SH-SY5Y (cell line): Measurements from ENCODE around the gene GPAM.

Source experiments
- GATA2 ChIP-seq: IDR thresholded peaks from 2 replicates; pipeline ENCODE4 v1.6.1; 2011; ENCODE audit warnings: mild to moderate bottlenecking, low read depth, low read length
- GATA3 ChIP-seq: IDR thresholded peaks from 2 replicates; pipeline ENCODE4 v1.6.1; 2011; ENCODE audit warnings: low read depth, mild to moderate bottlenecking, low read length, moderate library complexity

The GPAM gene

DNA sequence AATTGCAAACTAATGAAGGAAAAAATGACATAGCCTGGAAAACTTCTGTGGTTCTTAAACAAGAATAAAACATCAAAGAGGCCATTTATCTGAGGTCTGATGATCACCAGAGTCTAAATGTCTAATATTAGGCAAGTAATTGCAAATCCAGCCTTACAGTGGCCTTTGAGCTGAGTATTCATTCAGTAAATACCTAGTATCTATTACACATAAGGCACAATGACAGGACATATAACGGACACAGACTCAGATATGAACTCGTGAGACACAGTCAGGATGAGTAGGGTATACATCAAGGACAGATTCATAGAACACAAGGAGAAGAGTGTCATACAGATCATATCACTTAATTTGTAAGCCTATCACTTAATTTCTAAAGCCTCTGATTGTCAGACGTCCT lies 16.8 kb downstream of the GPAM start:
- TF ChIP-seq GATA2 = no peak
- no peak for TF ChIP-seq GATA3

DNA sequence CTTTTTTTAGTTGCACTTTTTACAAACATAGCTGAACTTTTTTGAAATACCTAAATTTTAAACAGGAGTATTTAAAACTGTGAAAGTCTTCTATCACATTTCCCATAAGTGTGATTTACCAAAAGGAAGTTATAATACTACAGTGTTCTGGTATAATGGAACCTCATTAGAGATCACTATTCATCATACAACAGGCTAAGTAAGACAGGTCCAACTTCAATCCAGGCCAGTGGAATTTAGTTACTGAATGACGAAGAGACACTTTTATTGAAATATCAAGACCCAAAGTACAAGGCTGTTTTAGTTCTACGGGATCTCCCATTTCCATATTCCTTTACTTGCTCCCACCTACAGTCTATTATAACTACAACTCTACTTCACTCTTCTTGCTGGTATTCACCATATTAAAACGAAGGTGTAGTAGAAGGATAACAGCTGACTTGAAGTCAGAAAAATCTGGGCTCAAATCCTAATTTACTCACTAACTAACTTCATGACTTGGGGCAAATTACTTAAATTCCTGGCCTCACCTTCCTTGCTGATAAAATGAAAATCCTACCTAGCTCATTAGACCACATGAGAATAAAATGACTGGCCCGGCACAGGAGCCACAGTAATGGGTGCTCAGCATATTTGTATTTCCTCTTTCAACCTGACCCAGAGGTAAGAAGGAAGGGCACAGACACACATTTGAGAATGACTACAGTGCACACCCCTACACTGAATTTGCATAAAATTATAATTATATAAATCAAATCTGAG lies 21.6 kb downstream of the GPAM start:
- TF ChIP-seq GATA3 = no peak
- no peak for TF ChIP-seq GATA2

DNA sequence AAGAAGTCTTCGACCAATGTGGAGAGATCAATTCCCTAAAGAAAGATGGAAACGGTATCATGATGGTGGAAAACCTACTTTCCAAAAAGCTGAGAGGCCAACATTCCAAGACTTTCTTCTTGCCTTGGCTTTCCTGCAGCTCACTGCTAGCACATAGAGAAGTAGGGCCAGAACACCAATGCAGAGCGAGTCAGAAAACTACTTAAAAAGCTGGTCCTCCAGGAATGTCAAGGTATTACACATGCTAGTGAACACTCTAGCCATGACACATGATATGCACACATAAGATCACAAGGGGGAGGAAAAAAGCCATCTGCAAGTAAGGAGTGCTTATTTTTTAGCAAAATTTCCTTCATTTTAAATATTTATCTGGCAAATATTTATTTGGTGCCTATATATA lies 22.7 kb downstream of the GPAM start:
- TF ChIP-seq GATA3 (no peak), GATA2 (no peak)

DNA sequence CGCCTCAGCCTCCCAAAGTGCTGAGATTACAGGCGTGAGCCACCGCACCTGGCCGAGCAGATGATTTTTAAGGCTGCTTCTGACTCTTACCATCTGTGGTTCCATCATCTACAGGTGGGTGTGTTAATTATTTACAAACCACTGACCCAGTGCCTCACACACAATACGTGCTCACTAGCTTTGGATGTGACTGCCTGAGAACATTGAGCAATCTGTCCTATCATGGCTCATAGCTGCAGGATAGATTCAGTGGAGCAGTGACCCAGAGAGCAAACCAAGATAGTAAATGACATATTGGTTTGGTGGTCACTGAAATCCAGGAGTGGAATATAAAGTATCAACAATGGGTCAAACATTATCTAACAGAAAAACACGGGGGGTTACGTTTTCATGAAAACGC lies 24.1 kb downstream of the GPAM start:
- no peak for TF ChIP-seq GATA2
- no peak for TF ChIP-seq GATA3

DNA sequence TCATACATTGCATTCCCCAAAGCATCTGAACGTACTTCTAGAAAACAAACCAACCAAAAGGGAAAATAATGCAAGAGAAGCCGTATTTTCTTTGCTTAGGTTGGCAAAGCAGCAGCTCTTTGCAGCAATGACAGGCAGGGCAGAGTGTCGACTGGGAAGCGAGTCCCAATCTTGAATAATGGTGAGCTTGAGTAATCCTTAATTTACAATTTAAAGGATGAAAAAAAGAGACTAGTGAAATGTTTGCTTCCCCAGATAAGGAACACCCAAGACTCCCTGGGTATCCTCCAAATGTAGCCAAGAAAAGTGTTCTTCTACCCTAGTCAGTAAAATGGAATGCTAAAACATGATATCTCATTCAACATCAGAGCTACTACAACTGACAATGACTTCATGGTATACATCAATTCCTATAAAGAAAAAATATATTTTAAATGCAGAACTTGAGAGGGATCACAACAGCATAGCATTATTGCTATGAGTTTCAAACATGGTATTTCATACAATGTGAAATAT lies 32.0 kb downstream of the GPAM start:
- TF ChIP-seq GATA2 = no peak
- no peak for TF ChIP-seq GATA3

DNA sequence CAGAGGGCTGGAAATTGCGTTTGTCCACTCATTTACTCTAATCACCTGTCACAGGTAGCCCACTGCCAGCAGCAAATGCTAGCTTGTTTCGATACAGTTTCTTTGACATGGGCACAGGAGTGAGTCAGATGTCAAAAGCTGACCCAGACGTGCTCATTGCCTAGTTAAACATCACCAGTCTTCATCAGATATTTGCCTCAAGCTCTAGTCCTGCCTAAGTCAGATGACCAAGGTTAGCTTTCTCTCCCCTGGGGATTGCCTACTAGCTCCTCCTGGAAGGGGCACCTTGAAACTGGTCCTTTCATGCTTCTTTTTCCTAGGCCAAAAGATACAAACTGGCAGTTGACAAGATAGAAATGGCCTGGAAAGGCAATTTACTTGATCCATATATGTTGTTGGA lies 35.2 kb downstream of the GPAM start:
- TF ChIP-seq GATA3 (no peak), GATA2 (no peak)

DNA sequence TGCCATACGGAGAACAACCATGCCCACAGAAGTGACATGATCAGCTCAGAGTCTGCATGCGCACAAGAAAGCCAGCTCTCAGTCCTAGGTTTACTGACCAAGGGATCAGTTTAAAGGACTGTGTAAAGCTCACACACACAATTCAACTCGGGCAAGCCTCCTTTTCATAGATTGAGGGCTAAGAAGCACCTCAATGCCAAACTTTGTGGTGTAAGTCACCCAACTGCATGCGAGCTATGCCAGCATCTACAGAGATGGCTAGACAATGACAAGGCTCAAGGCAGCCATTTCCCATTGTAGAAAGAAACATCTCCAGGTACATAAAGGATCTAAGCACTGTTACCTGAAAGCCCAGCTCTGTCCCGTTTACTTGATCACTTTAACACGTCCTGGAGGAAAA lies 36.8 kb downstream of the GPAM start:
- TF ChIP-seq GATA2 (no peak), GATA3 (no peak)

DNA sequence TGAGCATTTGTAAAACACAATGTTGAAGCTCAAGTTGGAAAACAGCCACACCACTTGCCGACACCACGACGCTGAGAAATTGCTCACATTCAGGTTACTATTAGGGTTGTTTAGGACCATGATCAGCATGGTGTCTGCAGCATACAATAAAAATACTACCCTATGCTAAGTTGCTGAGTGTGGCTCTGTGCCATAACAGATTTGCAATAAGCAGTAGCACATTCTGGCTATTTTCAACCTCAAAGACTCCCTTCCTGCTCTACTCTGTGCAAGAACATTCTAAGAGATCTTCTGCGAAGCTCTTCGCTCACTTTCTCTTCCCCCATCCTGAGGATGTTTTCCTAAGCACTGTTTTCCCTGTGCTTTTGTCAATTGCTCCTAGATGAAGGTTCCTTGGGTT lies 38.3 kb downstream of the GPAM start:
- TF ChIP-seq GATA2 (no peak), GATA3 (no peak)

DNA sequence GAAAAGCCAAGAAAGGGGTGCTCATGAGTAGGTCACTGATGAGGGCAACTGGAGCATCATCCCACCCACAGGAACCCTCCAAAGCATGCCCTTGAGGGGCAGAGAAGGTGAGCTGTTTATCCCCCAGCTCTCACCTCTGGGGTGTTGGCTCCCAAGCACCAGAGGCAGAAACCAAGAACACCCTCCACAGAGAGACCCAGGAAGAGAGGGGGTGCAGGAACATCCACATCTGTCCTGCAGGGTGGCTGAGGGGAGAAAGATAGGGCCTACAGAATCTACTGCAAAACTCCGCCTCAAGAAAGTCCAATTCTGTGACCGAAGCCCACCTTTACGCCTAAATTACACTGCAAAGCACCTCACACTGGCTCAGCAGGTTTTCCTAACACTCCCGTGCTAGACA lies 40.1 kb downstream of the GPAM start:
- TF ChIP-seq GATA2 (no peak), GATA3 (no peak)

DNA sequence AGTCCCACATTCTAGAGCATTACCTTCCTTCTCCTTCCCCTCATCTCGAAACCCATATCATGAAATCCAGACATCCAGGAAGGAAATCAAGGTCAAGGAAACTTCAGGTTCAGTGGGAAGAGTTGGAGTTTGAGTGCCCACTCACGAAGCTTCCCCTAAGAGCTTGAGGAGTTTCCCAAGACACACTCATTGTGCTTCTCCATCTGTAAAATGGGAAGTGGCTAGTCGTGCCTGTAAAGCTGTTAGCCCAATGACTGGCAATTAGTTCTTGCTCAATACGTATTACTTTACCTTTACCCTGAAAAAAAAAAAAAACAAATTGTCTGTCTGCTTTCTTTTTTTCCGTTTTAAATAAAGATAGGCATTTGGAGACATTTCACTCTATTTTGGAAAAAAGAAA lies 42.3 kb downstream of the GPAM start:
- no peak for TF ChIP-seq GATA2
- TF ChIP-seq GATA3 = no peak

DNA sequence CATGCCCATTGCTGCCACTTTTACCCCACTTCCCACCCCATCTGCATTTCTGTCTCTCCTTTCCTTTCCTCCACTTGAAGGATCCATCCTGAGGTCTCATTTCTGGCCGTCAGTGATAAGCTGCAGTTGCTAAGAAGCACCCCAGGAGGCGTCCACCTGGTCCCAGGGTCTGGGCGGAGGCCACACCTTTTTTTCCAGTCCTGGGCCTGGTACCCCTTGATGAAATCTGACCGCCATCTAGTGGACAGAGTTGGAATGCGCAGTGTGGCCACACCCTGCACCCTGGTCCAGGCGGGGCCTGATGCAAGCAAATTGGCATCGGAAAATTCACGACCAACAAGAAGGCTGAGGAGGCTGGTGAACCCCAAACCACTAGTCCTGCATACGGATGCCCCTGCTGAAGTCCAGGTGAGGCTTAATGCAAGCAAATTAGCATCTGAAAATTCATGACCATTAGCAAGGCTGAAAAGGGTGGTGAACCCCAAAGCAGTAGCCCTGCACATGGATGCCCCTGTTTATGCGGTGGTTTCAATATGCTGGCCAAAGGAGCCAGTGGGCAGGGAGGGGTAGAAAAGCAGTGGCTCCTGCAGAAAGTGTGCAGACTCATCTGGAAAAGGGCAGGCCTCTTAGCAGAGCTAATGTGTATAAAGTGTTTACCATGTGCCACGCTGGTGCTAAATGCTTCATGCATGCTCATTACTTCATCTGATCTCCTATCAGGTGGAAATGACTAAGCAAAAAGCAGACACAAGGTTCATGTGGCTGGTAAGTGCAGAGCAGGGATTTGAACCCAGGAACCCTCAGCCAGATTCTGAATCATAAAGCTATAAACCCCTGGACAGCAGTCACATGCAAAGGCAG lies 43.2 kb downstream of the GPAM start:
- no peak for TF ChIP-seq GATA3
- TF ChIP-seq GATA2 = no peak

DNA sequence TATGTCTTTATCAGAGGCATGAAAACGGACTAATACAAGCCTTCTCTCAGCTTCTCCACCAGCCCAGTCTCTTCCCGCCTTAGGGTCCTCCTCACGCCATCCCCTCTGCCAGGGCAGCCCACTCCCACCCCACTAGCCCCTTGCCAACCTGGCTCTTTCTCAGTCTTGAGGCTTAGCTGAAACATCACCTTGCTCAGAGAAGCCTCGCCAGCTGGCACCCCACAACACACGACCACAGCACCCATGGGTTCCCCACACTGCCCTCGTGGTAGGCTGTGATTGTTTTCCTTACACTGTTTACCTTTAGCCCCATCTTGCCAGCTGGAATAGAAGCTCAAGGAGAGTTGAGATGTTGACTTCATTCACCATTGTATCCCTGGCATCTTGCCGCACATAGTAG lies 44.4 kb downstream of the GPAM start:
- TF ChIP-seq GATA2 (no peak), GATA3 (no peak)

DNA sequence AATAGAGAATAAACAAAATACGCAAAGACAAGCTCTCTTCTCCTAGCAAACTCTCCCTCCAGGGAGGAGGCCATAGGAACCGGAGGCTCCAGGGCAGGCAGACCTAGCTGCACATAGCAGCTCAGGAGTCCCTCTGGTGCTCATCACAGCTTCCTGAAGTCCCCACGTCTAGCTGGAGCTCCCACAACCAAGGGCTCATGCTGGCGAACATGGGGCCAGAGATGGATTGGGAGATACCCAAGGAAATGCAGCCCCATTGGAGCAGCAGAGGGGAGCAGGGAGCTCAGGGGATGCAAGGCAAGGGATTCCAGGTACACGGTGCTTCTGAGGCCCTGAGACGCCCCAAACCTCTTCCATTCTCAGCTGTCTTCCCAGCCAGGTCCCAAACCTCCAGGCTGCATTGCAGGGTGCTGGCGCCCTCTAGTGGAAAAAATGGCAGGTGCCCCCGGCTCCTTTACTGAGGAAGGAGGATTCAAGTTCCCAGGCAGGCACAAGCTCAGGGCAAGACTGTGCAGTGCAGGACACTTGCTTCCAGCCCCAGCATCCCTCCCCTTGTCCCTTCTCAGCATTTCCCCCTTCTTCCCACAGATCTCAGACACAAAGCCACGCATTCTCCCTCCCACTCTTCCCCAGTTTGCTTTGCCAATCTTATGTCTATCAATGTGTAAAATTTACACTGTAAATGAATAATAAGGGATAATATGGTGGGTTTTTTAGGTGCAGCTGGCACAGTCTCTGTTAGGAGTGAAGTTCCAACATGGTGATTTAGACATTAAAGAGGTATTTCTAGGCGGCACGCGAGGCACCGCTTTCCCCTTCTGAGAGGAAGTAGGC lies 46.2 kb downstream of the GPAM start:
- TF ChIP-seq GATA3 = no peak
- no peak for TF ChIP-seq GATA2

DNA sequence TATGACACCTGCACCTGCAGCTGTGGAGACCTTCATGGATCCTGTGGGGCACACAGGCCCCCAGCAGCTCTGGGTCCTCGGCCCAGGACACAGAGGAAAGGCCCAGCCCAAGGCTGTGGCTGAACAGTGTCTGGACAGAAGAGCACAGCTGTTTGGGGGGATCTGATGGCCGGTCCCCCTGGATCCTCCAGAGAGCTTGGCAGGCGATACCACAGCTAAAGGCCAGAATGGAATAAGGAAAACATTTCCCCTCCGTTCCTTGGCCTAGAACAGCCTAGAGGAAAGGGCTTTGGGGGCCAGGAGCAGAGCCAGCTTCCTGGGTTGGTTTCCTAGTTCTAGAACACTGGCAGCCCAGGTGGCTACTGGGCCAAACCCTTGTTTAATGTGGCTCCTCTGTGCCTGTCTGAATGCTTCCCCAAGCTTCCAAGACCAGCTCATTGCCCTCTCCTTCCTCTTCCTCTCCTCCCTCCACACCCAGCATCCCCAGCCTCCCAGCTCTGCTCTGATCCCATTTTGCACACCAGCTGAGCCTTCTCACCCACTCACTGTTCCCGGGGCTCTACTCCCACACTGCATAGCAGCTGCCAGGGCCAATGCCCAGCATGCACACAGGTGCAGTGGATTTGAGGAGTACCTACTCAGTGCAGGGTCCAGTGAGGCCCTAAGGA lies 46.9 kb downstream of the GPAM start:
- no peak for TF ChIP-seq GATA3
- no peak for TF ChIP-seq GATA2

DNA sequence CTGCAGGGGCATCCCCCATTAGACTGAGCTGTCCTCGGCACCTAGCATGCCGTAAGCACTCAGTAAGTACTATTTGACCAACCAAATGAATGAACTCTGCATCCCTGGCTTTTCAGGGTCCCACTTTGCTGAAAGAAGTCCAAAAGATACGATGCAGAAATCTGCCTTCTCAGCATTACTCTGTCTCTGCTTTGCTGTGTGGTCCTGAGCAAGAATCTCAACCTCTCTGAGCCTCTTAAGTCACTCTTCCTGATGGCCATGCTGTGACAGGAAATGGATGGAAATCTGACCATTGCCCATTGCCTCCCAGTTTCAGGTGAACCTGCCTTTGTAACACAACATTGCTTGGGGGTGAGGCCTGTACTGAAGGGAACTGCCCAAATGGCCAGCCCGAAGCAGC lies 48.0 kb downstream of the GPAM start:
- TF ChIP-seq GATA3 (no peak), GATA2 (no peak)
